Suppressor macrophage (primary cell): ENCODE measurements around the gene TOP3B.

Experiments
- DNase-seq, 4 experiments: peaks; one replicate each; pipeline ENCODE4 v3.0.0-alpha.2; 2020 to 2022

TOP3B gene

GRCh38 chr22:22010358-22010757 lies 27.8 kb upstream of the TOP3B start:
- DNase-seq = peak in 2 of 4 experiments; percentile 19 to 37

- DNase-seq = peak in 2 of 4 experiments; percentile 20 to 35
Observed at GRCh38 chr22:22009661-22010060, 27.1 kb upstream of the TOP3B start.

GRCh38 chr22:22006596-22006990 lies 24.0 kb upstream of the TOP3B start:
- DNase-seq = no peak

- no peak for DNase-seq
Observed at GRCh38 chr22:22005945-22006595, 23.5 kb upstream of the TOP3B start.

GRCh38 chr22:22003233-22003632 lies 20.6 kb upstream of the TOP3B start:
- no peak for DNase-seq

GRCh38 chr22:22002526-22003055 lies 20.0 kb upstream of the TOP3B start:
- no peak for DNase-seq

- DNase-seq = no peak
Observed at GRCh38 chr22:22001664-22002525, 19.3 kb upstream of the TOP3B start.

GRCh38 chr22:21998595-21999247 lies 16.1 kb upstream of the TOP3B start:
- DNase-seq = no peak

- no peak for DNase-seq
Observed at GRCh38 chr22:21996175-21996720, 13.7 kb upstream of the TOP3B start.

- DNase-seq = no peak
Observed at GRCh38 chr22:21995660-21996059, 13.1 kb upstream of the TOP3B start.

GRCh38 chr22:21994881-21995444 lies 12.4 kb upstream of the TOP3B start:
- no peak for DNase-seq

GRCh38 chr22:21992593-21993237 lies 10.1 kb upstream of the TOP3B start:
- no peak for DNase-seq

- DNase-seq = no peak
Observed at GRCh38 chr22:21991774-21992173, 9.2 kb upstream of the TOP3B start.

GRCh38 chr22:21991304-21991596 lies 8.7 kb upstream of the TOP3B start:
- DNase-seq = no peak

- DNase-seq = no peak
Observed at GRCh38 chr22:21990445-21991303, 8.1 kb upstream of the TOP3B start.

- DNase-seq = no peak
Observed at GRCh38 chr22:21989049-21989448, 6.5 kb upstream of the TOP3B start.

- DNase-seq = no peak
Observed at GRCh38 chr22:21985214-21985613, 2.6 kb upstream of the TOP3B start.

GRCh38 chr22:21984793-21985192 lies 2.2 kb upstream of the TOP3B start:
- peak; percentile 43 to 75 (median 52) for DNase-seq

- peak in 3 of 4 experiments; percentile 14 to 29 (median 21) for DNase-seq
Observed at GRCh38 chr22:21981874-21982273, 713 bp downstream of the TOP3B start.

GRCh38 chr22:21980547-21980946 lies 2.0 kb downstream of the TOP3B start:
- DNase-seq = no peak
